ENCODE results near the gene HMOX2. TPM values are rescaled to one million over a fixed set of nuclear protein-coding genes. Genes with fewer than 3 reads are reported as not detected.
A peak's percentile ranks its signal among the peaks of the same experiment; 100 is the strongest.

Gene HMOX2
- total and polyA plus RNA-seq, 2 of the 13 experiments (the other 11 are each of a cell fraction or from before 2014, with no cell fraction given): 60.3 to 70.4 TPM

GRCh38 chr16:4544473-4544872 is 68.3 kb downstream of the HMOX2 start (continued):
- TF ChIP-seq ZMAT3 (CRISPR knock-in tag; conservative IDR thresholded peaks at IDR 0.05) (no peak), ZNF318 (CRISPR knock-in tag; IDR thresholded peaks at IDR 0.05) (no peak), GFI1 (CRISPR knock-in tag; IDR thresholded peaks at IDR 0.05; ENCODE audit: borderline replicate concordance) (no peak), HOXA5 (CRISPR knock-in tag; IDR thresholded peaks at IDR 0.05) (no peak)

GRCh38 chr16:4548124-4548523 is 71.9 kb downstream of the HMOX2 start:
- FAIRE-seq (no peak), DNase-seq (ENCODE audit: low spot score) (no peak), ATAC-seq (peak; percentile 37)
- WGBS (ENCODE audit: low lambda C conversion rate): 9% methylated on average over 9 of the region's 13 CpGs
- intact Hi-C loops (cut with micrococcal nuclease; ENCODE audit: unreplicated experiment) (loop anchor here (2.0 kb wide), 1 partner anchor 37 kb away; no protein-coding TSS in a partner anchor), in situ Hi-C loops (cut with HindIII; ENCODE audit: extremely low pct_ligation_motif_present, low pct_unique_long_range_greater_than_20kb) (loop anchor here (5.0 kb wide), 1 partner anchor 36 kb away; no protein-coding TSS in a partner anchor)
- H3K27me3 ChIP-seq (ENCODE audit: control insufficient read depth in 1 of 2, insufficient read depth in 2 of 2, low read length in 2 of 2): no peaks in the 10 kb centered on the region
- H4K20me1 ChIP-seq (ENCODE audit: insufficient read depth, low read length): no peaks in the 10 kb centered on the region
- no peak overlapping the region for H3K9ac ChIP-seq (ENCODE audit: insufficient read depth, low read depth, low read length)
- peaks cover 10% of the 10 kb centered on the region for H3K4me1 ChIP-seq (ENCODE audit: insufficient read depth, low read length)
- ChIA-PET CTCF (ENCODE audit: low intra/inter-chr PET ratio, low total read pairs) (interaction anchor here (1.5 to 3.1 kb wide), 3 partner anchors 30 to 70 kb away, joined by 3 to 10 read pairs (median 9); no protein-coding TSS in a partner anchor), POLR2A (interaction anchor here (1.0 to 2.5 kb wide), 5 partner anchors 9 to 122 kb away, joined by 3 to 17 read pairs (median 3); partner anchors contain the start of genes CDIP1, HMOX2 and UBALD1)
- no peak overlapping the region for H2AFZ ChIP-seq (ENCODE audit: low read length)
- no TSS peak for BruUV-seq (replicated peaks)
- H3K27ac ChIP-seq (ENCODE audit: extremely low read length, insufficient read depth, low read length): no peak overlapping the region
- H3K9me3 ChIP-seq (ENCODE audit: low read length): no peaks in the 10 kb centered on the region
- no peaks in the 10 kb centered on the region for H3K36me3 ChIP-seq (replicated peaks in 1 of 2; ENCODE audit: control insufficient read depth in 1 of 2, insufficient read depth in 2 of 2, low read length in 2 of 2)
- H3K79me2 ChIP-seq (ENCODE audit: insufficient read depth, low read length): no peaks in the 10 kb centered on the region
- H3K4me2 ChIP-seq (ENCODE audit: low read depth, low read length): peak overlapping the region; percentile 52
- H3K4me3 ChIP-seq (replicated peaks in 1 of 3; ENCODE audit: insufficient read depth in 1 of 3, low read depth in 2 of 3, low read length in 3 of 3): peak overlapping the region in 1 of 3 experiments; percentile 3; a peak in 1 of 6 replicates
- TF ChIP-seq ZEB1 (IDR thresholded peaks at IDR 0.05; ENCODE audit: insufficient replicate concordance, low read depth) (no peak), NFE2 (CRISPR knock-in tag; IDR thresholded peaks at IDR 0.05) (no peak), ZC3H13 (CRISPR knock-in tag; IDR thresholded peaks at IDR 0.05) (no peak), MED1 (CRISPR knock-in tag; IDR thresholded peaks at IDR 0.05) (no peak), ZNF543 (CRISPR knock-in tag; IDR thresholded peaks at IDR 0.05) (no peak), TGIF2 (CRISPR knock-in tag; IDR thresholded peaks at IDR 0.05) (no peak), RBM39 (IDR thresholded peaks at IDR 0.05; ENCODE audit: low read depth, low read length, poor library complexity, severe bottlenecking) (no peak), SMAD1 (CRISPR knock-in tag; IDR thresholded peaks at IDR 0.05; ENCODE audit: borderline replicate concordance, low read depth) (no peak), ZNF839 (CRISPR knock-in tag; IDR thresholded peaks at IDR 0.05; ENCODE audit: borderline replicate concordance) (no peak), ZNF678 (CRISPR knock-in tag; IDR thresholded peaks at IDR 0.05) (no peak)
- TF ChIP-seq, protein P1, sequence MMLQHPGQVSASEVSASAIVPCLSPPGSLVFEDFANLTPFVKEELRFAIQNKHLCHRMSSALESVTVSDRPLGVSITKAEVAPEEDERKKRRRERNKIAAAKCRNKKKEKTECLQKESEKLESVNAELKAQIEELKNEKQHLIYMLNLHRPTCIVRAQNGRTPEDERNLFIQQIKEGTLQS (CRISPR knock-in tag; IDR thresholded peaks at IDR 0.05): no peak
